CD4-positive, alpha-beta T cell treated with Interleukin-1 beta for 1 hour (primary cell): ENCODE data around the gene CHAMP1.

Experiments
- DNase-seq, 2 donors: peaks; one replicate each; pipeline ENCODE4 v3.0.0-alpha.2; 2020 to 2022

CHAMP1 gene, protein sequence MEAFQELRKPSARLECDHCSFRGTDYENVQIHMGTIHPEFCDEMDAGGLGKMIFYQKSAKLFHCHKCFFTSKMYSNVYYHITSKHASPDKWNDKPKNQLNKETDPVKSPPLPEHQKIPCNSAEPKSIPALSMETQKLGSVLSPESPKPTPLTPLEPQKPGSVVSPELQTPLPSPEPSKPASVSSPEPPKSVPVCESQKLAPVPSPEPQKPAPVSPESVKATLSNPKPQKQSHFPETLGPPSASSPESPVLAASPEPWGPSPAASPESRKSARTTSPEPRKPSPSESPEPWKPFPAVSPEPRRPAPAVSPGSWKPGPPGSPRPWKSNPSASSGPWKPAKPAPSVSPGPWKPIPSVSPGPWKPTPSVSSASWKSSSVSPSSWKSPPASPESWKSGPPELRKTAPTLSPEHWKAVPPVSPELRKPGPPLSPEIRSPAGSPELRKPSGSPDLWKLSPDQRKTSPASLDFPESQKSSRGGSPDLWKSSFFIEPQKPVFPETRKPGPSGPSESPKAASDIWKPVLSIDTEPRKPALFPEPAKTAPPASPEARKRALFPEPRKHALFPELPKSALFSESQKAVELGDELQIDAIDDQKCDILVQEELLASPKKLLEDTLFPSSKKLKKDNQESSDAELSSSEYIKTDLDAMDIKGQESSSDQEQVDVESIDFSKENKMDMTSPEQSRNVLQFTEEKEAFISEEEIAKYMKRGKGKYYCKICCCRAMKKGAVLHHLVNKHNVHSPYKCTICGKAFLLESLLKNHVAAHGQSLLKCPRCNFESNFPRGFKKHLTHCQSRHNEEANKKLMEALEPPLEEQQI

DNA sequence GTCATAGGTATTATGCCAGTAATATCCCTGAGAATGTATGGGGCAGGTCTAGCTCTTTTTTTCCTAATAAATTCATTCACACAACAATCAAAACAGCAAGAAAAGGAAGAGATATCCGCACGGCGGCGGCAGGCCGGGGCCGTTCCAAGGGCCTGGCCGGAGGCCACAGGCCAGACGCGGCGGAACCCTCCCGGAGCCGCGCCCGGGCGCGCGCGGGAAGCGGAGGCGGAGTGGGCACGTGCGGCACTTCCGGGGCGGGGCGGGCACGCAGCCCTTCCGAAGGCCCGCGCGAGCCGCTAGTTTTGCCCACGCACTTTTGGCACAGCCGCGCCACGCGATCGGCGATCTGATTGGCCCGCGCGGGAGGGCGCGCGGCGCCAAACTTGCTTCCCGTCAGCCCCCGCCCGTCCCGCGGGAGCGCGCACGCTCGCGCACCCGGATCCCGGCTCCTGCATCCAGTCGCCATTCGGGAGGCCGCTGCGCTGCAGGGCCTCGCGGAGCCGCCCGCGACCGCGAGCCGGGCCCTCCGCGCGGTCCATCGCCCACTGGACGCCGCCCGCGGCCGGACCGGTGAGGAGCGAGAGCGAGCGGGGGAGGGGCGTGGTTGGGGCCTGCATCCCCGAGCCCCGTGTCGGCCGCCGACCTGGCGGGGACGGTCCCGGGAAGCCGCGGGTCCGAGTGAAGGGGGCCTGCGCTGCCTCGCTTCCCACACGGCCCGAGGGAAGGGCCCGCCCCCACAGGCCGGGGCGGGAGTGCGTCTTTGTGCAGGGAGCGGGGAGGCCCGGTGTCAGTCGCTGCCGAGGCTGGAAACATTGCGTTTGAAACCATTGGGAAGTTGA is at the start of gene CHAMP1:
TSS of gene CHAMP1 (plus strand) at position 430 of the 839 bp plus-strand sequence. CDS start 9,340 bp downstream, outside the sequence.
- peak; percentile 90 to 91 for DNase-seq

DNA sequence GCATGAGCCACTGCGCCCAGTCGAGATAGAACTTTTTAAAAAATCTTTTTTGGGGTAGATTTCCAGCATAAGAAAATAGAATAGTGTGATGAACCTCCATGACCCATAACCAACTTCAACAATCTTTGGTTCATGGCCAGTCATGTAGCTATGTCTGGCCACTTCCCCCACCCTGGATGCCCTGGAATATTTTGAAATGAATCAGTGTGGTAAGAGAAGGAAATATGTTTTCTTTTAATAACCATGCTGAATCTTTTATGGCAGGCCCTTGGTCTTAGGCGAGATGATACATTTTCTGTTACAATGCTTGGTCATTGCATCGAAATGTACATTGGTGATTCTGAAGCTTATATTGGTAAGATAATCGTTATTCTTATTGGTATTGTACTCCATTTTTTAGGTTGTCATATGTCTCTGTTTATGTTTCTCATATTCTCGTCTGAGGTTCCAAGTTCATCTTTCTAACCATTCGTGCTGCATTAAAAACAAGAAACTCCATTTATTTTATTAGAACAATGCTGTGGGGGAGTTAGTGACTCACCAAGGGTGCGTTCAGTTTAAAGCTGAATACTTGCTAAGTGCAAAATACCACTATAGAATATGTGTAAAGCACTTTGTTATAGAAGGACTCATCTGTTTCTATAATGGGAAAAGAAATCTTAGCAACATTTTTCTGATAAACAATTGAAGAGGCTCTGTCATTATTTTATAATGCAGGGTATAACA is 49.3 kb upstream of the CHAMP1 start:
- DNase-seq = no peak

DNA sequence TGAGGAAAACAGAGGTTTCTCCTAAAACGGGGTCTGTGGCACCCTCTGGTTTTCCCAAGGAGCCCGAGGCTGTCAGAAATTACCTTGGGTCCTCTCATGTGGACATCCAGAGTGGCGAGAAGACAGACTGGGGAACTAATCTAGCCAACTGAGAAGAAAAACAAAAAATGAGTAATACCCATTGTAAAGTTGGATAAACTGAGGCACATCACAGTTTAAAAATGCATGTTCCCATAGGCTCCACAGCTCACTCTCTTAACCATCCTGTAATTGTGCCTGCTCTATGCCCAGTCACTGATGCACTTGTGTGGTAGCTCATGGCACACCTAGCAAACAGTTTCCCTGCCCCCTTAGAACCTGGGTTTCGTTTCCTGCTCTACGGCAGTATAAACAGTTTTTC is 48.1 kb upstream of the CHAMP1 start:
- no peak for DNase-seq

DNA sequence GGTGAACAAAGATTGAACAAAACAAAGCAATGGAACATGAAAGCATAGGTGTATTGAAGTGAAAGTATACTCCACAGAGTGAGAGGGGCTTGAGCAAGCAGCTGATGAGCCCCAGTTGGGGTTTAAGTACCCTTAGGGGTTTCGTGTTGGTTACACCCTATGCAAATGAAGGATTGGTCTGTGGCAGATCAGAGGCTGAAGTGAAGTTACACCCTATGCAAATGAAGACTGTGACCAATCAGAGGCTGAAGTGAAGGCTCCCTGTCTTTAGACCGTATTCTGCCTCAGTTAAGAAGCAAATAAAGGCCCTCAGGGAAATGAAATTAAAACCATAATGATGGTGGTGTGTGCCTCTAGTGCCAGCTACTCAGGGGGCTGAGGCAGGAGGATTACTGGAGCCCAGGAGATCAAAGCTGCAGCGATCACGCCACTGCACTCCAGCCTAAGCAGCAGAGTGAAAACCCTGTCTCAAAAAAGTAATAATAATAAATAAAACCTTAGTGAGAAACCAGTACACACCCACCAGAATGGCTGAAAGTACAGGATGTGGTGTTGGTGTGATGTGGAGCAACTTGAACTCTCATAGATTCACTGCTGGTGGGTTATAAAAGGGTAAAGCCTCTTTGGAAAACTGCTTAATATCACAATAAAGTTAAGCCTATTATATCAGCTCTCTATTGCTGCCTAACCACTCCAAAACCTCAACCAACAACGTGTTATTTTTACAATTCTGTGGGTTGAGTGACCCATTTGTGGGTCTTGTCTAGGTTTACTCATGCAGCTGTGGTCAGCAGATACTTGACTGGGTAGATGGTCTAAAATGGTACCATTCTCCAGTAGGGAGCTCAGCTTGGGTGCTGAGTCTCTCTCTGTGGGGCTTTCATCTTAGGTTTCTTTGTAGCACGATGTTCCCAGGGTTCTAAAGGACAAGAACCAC is 45.7 kb upstream of the CHAMP1 start:
- peak; percentile 13 to 33 for DNase-seq

DNA sequence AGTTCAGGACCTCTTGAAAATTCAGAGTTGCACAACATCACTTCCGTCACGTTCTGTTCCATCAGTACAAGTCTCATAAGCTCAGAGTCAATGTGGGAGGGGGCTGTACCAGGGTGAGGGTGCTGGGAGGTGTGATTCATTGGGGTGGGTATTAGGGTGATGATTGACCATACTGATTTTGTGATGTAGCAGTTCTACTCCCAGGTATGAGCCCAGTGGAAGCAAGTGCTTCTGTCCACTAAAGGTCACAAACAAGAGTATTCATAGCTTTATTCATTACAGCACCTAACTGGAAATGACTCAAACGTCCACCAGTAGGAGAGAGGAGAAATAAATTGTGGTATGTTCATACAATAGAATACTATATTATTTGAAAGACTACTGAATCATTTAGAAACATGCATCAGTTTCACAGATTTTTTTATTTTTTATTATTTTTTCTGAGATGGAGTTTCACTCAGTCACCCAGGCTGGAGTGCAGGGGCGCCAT is 45.0 kb upstream of the CHAMP1 start:
- DNase-seq = no peak

DNA sequence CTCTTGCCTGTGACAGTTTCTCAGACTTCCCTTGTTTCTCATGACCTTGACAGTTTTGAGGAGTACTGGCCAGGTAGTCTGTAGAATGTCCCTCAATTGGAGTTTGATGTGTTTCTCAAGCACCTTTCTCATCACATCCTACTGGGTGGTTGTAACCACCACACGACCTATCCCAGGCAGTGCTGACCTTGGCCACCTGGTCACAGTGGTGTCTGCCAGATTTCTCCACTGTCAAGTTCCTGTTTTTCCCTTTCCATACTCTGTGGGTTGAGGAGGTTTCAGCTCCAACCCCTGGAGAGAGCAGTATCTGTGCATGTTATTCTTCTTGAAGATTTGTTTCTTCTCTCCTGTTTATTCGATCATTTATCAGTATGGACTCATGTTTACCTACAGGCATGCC is 41.3 kb upstream of the CHAMP1 start:
- DNase-seq = no peak

DNA sequence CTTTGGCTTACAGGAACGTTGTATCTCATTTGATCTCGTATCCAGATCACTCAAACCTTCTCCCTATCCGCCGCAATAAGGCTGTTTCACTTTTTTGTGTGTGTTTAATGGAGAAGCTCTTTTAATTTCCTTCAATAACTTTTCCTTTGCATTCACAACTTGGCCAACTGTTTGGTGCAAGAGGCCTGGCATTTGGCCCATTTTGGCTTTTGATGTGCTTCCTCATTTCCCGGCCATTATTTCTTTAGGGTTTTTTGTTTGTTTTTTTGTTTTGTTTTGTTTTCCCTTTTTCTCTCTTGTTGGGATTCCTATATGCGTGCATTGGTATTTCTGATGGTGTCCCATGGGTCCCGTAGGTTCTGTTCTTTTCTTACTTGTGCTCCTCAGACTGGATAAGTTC is 39.0 kb upstream of the CHAMP1 start:
- DNase-seq = no peak

DNA sequence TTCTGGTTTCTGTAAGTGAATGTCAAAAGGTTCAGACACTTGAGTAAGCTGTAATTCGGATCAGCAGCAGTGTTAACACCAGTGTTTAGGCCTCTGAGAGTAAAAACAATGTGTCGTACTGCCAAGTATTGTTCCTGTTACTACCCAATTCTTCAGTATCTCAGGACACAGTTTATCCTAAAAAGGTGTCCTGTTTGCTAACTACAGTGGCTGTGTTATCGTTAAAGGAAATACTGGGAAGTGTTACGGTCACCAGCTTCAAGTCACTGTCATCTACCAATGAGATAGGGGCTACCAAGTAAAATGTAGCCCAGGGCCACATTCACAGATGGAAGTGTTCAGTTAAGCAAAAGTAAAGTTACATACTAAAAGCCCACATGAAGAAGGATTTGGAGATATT is 35.2 kb upstream of the CHAMP1 start:
- DNase-seq = no peak

DNA sequence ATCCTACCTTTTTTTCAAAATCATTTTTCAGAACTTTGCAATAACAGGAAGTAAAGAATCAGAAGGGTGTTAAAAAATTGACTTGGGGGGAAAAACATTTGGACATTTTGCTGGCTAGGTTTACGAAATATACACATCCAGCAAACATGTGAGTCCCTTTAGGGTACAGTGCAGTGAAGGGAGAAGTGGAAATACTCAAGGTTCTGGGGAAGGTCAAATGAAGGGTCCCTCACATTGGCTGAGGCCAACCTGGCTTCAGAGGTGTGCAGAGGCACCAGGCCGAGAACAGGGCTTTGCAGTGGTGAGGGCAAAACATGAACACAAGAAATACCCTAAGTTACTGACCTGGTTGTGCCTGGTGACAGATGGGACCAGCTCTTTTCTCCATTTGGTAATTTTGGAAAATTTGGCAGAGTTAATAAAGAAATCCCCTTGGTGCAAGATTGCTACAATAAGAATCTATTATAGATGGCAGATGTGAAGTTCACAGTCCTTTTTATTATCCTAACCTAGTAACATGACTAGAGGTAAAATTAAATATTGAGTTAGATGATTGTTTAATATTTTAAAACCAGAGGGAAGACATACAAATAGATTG is 34.4 kb upstream of the CHAMP1 start:
- no peak for DNase-seq

DNA sequence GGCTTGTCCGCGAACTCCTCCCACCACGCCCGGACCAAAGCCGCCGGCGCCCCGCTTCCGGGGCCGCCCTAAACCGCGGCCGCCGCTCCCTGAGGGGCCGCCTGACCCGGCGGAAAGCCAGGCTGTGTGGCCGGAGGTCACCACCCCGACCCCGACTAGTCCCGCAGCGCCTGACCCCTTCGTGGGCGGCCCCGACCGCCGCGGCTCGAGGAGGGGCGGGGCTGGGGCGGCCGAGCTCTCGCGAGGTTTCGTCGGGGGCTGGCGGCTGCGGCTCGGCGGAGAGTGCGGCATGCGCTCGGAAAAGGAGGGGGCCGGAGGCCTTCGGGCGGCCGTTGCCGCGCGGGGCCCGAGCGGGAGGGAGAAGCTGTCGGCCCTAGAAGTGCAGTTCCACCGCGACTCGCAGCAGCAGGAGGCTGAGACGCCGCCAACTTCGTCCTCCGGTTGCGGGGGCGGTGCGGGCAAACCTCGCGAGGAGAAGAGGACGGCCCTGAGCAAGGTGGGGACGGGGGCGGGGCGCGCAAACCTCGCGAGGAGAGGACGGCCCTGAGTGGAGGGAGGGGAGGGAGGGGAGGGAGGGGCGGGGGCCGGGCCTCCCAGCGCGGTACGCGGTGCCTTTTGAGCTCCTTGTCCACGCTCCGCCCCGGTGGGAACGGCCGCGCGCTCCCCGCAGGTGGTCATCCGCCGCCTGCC is 32.8 kb upstream of the CHAMP1 start, which contains the start of gene UPF3A:
TSS of gene UPF3A (plus strand) at position 251 of the 690 bp plus-strand sequence. CDS start at position 290, 39 bp downstream.
- DNase-seq = peak; percentile 85 to 86

DNA sequence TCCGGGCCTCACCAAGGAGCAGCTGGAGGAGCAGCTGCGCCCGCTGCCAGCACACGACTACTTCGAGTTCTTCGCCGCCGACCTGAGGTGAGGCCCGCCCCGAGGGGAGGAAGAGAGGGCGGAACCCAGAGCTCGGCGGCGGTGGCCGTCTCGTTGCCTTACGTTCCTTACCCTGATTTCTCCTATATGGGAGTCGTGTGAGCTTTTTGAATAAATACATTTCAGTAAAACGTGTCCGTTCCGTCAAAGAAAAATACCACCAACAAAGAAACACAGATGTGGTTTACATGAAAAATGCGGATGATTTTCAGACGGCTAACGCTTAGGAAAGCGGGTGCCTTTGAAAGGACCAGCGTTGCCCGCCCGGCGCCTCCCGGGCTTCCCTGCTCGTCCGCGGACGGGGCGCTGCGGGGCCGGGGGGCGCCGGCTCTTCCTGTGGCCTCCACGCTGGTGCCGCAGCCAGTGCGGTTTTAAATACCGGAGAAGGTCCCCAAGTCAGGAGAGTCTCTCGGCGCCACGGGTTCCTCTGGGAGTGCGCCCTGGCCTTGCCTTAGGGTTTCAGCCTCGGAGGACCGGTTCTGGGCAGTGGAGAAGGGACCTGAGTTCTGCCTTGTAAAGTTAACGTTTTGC is 32.1 kb upstream of the CHAMP1 start:
- no peak for DNase-seq

DNA sequence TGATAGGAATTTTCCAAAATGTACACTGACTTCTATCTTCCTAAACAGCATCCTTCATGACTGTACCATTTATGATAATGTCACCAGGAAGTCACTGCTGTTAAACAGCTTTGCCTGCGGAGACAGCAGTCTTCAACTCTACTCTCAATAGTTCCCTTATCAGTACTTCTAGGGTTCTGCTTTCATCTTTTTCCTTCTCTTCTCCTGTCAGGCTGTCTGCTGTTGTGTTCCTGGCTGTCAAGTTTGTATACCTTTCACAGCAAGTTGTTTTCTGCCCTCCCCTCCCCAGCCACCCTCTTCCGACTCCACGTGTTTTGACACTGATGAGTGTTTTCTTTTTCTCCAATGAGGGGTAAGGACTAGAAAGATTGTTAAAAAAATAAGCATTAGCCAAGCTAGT is 30.7 kb upstream of the CHAMP1 start:
- DNase-seq = no peak

DNA sequence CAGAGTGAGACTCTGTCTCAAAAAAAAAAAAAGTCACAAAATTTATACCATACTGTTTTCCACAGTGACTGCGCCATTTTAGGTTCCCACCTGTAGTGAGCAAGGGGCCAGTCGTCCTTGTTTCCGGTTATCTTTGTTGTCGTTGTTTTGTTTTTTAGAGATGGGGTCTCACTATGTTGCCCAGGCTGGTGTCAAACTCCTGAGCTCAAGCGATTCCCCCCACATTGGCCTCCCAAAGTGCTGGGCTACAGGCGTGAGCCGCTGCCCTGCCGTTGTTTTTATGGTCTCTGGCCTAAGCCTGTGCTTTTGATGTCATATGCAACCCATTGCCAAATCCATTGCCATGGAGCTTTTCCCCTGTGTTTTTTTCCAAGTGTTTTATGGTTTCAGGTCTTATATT is 29.6 kb upstream of the CHAMP1 start:
- no peak for DNase-seq

DNA sequence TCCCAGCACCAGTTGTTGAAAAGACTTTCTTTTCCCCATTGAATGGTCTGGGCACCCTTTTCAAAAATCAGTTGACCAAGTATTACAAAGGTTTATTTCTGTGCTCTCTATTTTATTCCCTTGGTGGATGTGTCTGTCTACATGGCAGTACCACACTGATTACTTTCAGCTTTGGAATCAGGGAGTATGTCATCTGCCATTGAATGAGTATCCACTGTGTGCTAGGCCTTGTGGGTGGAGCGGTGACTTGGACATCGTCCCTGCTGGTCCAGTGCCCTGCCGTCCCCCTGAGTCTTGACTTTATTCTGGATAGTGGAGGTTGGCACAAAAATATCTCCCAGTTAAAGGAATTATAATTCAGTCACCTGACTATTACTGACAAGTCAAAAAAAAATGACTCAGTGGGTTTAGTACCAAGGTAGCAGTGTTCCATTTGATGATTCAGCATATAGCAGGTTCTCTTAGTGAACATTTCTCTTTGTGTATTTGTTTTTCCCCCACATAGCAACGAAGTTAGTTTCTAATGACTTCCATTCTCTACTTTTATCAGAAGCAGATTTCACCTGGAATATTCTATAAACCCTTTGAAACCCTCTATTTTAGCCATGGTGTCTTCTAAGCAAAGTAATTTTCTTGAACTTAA is 29.0 kb upstream of the CHAMP1 start:
- DNase-seq = no peak

DNA sequence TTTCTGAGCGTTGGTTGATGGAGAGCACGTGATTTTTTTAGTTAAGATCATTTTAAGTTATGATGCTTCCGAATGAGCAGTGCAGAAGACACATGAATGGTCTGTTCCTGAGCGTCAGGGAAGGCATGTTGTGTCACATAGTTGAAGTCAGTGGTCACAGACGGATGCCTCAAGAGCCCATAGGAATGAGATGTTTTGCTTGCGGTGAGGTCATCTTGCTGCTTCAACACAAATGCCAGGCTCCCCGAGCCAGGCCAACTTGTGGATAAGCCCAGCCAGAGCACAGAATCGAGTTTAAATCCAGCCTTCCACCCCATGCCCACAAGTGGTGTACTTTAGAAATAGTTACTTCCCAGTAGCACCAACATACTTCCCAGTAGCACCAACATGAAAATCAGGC is 27.5 kb upstream of the CHAMP1 start:
- no peak for DNase-seq

DNA sequence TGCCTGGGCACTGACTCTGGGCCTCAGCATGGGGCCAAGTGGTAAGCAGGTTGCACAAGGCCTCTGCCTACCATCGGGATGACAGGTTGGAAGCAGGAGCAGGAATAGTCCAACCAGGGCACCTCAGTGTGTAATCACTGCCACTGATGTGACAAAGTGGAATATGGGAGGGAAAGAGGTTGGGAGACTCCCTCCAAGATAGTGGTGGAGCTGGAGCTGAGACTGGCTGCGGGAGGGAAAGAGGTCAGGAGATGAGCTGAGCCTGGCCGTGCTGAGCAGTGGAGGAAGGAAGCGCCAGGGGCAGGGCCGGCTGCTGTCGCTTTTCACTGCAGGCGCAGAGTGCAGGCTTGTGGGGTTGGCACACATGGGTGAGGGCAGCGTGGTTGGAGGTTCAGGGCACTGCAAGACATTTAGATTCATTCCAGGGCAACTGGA is 26.1 kb upstream of the CHAMP1 start:
- DNase-seq = no peak

DNA sequence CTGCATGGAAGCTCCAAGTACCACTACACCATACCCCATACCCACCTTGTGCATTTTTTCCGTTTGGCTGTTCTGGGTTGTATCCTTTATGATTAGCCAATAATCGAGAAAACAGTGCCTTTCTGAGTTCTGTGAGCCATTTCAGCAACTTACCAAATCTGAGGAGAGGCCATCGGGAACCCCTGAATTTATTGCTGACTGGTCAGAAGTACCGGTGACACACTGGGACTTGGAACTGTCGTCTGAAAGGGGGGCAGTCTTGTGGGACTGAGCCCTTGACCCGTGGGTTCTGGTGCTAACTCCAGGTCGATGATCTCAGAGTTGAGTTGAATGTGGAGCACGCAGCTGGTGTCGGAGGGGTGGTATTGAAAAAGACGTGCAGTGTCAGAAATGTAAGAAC is 17.9 kb upstream of the CHAMP1 start:
- DNase-seq = no peak

DNA sequence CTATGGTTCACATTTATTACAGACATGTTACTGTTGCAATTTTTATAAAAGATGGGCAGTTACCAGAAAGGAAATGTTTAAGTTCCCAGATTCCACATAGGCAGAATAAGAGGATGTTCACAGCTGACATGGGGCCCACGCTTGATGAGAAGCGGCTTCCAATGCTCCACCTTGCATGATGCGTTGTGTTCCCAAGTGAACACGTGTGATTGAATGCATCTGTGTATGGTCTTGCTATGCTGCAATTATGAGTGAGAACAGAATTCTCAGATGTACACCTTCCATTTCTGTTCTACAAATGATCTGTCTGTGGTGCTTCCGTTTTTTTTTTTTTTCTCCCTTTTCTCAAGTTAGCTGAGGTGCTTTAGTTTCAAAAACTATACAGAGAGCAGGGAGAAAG is 17.4 kb upstream of the CHAMP1 start:
- no peak for DNase-seq

DNA sequence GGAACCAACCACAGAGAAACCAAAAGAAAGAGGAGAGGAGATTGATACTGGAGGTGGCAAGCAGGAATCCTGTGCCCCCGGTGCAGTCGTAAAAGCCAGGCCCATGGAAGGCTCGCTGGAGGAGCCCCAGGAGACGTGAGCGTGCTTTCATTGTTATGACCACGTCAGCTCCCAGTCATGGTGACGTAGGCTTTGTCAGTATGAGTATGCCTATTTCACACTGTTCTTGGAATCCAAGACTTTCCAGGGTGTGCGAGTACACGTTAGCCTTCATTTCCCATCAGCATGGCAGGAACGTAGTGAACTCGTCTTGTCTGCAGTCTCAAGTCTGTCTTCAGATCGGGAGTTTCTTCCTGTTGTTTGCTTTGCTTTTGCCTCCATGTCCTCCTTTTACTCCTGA is 15.4 kb upstream of the CHAMP1 start:
- DNase-seq = no peak
